ENCODE data around the gene ZNF367. TPM values are rescaled to one million over a fixed set of nuclear protein-coding genes. Genes with fewer than 3 reads are reported as not detected.

The ZNF367 gene
- total and polyA plus RNA-seq, 4 donors, result 0.36 to 18.1 (median 2.0) TPM

DNA sequence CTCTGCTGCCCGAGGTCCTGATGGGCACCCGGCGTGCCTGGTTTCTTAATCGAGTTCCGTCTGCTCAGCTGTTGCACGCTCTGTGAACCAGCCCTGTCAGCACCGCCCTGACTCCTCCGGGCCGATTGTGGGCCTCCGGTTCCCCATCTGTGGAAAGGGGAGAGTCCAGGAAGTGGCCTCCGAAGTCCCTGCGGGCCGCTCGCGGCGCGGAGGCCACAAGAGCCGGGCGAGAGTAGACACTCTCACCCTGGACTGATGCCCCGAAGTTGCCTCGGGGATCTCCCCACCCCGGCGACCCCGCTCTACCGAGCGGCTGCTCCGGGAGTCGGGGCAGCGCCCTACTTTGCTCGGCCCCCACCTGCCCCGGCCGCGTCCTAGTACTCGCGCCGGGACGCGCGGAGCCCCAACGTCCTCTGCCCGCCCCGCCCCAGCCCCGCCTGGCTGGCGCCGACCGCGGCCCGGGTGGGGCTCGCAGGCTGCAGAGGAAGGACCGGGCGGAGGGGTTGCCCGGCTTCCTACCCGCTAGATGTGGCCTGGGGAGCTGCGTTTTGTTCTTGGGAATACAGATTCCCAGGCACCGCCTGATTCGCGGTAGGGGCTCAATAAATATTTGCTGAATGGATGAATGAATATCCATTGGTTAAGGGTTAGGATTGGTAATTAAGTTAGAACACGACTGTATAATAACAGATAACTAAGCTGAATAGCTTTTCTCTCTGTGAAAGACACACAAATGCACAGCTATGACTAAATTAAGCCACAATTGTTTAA is 935 bp upstream of the ZNF367 start (continued):
- TF ChIP-seq, protein P1, sequence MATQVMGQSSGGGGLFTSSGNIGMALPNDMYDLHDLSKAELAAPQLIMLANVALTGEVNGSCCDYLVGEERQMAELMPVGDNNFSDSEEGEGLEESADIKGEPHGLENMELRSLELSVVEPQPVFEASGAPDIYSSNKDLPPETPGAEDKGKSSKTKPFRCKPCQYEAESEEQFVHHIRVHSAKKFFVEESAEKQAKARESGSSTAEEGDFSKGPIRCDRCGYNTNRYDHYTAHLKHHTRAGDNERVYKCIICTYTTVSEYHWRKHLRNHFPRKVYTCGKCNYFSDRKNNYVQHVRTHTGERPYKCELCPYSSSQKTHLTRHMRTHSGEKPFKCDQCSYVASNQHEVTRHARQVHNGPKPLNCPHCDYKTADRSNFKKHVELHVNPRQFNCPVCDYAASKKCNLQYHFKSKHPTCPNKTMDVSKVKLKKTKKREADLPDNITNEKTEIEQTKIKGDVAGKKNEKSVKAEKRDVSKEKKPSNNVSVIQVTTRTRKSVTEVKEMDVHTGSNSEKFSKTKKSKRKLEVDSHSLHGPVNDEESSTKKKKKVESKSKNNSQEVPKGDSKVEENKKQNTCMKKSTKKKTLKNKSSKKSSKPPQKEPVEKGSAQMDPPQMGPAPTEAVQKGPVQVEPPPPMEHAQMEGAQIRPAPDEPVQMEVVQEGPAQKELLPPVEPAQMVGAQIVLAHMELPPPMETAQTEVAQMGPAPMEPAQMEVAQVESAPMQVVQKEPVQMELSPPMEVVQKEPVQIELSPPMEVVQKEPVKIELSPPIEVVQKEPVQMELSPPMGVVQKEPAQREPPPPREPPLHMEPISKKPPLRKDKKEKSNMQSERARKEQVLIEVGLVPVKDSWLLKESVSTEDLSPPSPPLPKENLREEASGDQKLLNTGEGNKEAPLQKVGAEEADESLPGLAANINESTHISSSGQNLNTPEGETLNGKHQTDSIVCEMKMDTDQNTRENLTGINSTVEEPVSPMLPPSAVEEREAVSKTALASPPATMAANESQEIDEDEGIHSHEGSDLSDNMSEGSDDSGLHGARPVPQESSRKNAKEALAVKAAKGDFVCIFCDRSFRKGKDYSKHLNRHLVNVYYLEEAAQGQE (IDR thresholded peaks at IDR 0.05), result peak; percentile 74
- TF ChIP-seq, protein P2, sequence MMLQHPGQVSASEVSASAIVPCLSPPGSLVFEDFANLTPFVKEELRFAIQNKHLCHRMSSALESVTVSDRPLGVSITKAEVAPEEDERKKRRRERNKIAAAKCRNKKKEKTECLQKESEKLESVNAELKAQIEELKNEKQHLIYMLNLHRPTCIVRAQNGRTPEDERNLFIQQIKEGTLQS (IDR thresholded peaks at IDR 0.05), result no peak
- TF ChIP-seq GABPA (IDR thresholded peaks at IDR 0.05 in 1 of 2, conservative IDR thresholded peaks at IDR 0.05 in 1 of 2) (no peak), HNF4A (conservative IDR thresholded peaks at IDR 0.05) (no peak)
- TF ChIP-seq, protein P3, sequence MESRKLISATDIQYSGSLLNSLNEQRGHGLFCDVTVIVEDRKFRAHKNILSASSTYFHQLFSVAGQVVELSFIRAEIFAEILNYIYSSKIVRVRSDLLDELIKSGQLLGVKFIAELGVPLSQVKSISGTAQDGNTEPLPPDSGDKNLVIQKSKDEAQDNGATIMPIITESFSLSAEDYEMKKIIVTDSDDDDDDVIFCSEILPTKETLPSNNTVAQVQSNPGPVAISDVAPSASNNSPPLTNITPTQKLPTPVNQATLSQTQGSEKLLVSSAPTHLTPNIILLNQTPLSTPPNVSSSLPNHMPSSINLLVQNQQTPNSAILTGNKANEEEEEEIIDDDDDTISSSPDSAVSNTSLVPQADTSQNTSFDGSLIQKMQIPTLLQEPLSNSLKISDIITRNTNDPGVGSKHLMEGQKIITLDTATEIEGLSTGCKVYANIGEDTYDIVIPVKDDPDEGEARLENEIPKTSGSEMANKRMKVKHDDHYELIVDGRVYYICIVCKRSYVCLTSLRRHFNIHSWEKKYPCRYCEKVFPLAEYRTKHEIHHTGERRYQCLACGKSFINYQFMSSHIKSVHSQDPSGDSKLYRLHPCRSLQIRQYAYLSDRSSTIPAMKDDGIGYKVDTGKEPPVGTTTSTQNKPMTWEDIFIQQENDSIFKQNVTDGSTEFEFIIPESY (IDR thresholded peaks at IDR 0.05), result no peak

DNA sequence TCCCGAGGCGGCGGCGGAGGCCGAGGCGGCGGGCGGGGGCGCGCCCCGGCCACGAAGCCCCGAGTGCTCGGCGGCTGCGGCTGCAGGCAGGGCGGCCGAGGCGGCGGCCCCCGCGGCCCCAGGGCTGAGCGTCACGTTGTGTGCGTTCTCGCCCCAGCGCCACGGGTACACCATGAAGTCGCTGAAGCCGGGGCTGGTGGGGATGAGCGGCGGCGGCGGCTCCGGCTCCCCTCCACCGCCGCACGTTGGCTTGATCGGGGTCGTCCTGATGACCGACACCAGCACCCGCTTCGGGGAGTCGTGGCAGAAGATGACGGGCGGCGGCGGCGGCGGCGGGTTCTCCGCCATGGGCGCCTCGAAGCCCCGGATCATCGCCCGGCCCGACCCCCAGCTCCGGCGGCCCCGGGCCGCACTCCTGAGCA is 498 bp downstream of the ZNF367 start:
- no peaks in the 10 kb centered on the region for H3K36me3 ChIP-seq (ENCODE audit: control insufficient read depth in 4 of 4, insufficient read depth in 3 of 4, low read depth in 1 of 4, low read length in 3 of 4)
- DNase-seq (ENCODE audit: low spot score), result no peak
- no peak for TF ChIP-seq RXRA (IDR thresholded peaks at IDR 0.05)
- no peak for TF ChIP-seq NR2F2 (IDR thresholded peaks at IDR 0.05)
- TF ChIP-seq, protein P1 (IDR thresholded peaks at IDR 0.05), result no peak
- no peak for TF ChIP-seq YY1 (IDR thresholded peaks at IDR 0.05)
- TF ChIP-seq HNF4G (IDR thresholded peaks at IDR 0.05), result no peak
- TF ChIP-seq JUND (IDR thresholded peaks at IDR 0.05), result no peak
- TF ChIP-seq SP1 (IDR thresholded peaks at IDR 0.05), result no peak
- no peak for TF ChIP-seq FOXA1 (IDR thresholded peaks at IDR 0.05)
- no peak for TF ChIP-seq HNF4A (conservative IDR thresholded peaks at IDR 0.05)
- TF ChIP-seq, protein P2 (IDR thresholded peaks at IDR 0.05), result no peak
- TF ChIP-seq, protein P4, sequence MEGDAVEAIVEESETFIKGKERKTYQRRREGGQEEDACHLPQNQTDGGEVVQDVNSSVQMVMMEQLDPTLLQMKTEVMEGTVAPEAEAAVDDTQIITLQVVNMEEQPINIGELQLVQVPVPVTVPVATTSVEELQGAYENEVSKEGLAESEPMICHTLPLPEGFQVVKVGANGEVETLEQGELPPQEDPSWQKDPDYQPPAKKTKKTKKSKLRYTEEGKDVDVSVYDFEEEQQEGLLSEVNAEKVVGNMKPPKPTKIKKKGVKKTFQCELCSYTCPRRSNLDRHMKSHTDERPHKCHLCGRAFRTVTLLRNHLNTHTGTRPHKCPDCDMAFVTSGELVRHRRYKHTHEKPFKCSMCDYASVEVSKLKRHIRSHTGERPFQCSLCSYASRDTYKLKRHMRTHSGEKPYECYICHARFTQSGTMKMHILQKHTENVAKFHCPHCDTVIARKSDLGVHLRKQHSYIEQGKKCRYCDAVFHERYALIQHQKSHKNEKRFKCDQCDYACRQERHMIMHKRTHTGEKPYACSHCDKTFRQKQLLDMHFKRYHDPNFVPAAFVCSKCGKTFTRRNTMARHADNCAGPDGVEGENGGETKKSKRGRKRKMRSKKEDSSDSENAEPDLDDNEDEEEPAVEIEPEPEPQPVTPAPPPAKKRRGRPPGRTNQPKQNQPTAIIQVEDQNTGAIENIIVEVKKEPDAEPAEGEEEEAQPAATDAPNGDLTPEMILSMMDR (IDR thresholded peaks at IDR 0.05; ENCODE audit: low read depth, low read length, missing input control), result no peak
- TF ChIP-seq, protein P5, sequence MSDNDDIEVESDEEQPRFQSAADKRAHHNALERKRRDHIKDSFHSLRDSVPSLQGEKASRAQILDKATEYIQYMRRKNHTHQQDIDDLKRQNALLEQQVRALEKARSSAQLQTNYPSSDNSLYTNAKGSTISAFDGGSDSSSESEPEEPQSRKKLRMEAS (IDR thresholded peaks at IDR 0.05), result no peak
- peak overlapping the region; percentile 97 to 99 for H3K27ac ChIP-seq (ENCODE audit: low read depth in 1 of 2, low read length in 2 of 2)
- peak overlapping the region; percentile 36 to 53 for H3K9ac ChIP-seq (ENCODE audit: low read depth in 1 of 2, low read length in 2 of 2)
- peaks cover 4 to 31% (median 27%) of the 10 kb centered on the region in 4 donors for H3K4me1 ChIP-seq (ENCODE audit: control insufficient read depth in 4 of 4, insufficient read depth in 4 of 4, low read length in 3 of 4)
- H3K27me3 ChIP-seq (ENCODE audit: control insufficient read depth in 4 of 4, insufficient read depth in 4 of 4, low read length in 3 of 4), result no peaks in the 10 kb centered on the region
- H3K9me3 ChIP-seq (ENCODE audit: control insufficient read depth in 4 of 4, low read length in 3 of 4), result no peaks in the 10 kb centered on the region
- H3K4me3 ChIP-seq (ENCODE audit: low read depth in 1 of 3, low read length in 3 of 3), result peak overlapping the region; percentile 70 to 98 (median 84)
- WGBS, result under 1% methylated on average over 62 of the region's 62 CpGs
